GM08714 (cell line): ENCODE data around the gene CEP131.
A peak's percentile ranks its signal among the peaks of the same experiment; 100 is the strongest.
"Not testable (repeated sequence)": the region's sequence is repeated elsewhere in the genome, so short reads cannot be mapped to it uniquely, and the experiment has no call there.

Experiments used
- H3K4me3 ChIP-seq: fragments of 200-500 bp; sonication (Bioruptor generic); 2 replicates; pipeline ENCODE4 v1.5.1; 2014; ENCODE audit warnings: mild to moderate bottlenecking, low read length, inconsistent platforms
- ZNF274 ChIP-seq: IDR thresholded peaks from 2 replicates; pipeline ENCODE4 v1.6.1; 2012; ENCODE audit warnings: mild to moderate bottlenecking, low read depth, low read length

The CEP131 gene

DNA sequence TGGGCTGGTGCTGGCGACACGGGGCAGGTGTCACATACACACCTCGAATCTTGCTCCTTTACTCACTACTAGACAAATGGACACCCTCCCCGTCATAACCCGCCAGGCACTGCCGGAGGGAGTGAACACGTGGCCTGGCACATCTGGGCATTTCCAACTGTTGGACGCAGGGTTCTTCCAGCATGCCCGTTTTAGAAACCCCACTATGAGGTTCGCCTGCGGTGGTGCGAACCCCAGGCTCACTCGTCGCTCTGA is 6.8 kb upstream of the CEP131 start:
- no peak for TF ChIP-seq ZNF274
- H3K4me3 ChIP-seq, result no peak overlapping the region

DNA sequence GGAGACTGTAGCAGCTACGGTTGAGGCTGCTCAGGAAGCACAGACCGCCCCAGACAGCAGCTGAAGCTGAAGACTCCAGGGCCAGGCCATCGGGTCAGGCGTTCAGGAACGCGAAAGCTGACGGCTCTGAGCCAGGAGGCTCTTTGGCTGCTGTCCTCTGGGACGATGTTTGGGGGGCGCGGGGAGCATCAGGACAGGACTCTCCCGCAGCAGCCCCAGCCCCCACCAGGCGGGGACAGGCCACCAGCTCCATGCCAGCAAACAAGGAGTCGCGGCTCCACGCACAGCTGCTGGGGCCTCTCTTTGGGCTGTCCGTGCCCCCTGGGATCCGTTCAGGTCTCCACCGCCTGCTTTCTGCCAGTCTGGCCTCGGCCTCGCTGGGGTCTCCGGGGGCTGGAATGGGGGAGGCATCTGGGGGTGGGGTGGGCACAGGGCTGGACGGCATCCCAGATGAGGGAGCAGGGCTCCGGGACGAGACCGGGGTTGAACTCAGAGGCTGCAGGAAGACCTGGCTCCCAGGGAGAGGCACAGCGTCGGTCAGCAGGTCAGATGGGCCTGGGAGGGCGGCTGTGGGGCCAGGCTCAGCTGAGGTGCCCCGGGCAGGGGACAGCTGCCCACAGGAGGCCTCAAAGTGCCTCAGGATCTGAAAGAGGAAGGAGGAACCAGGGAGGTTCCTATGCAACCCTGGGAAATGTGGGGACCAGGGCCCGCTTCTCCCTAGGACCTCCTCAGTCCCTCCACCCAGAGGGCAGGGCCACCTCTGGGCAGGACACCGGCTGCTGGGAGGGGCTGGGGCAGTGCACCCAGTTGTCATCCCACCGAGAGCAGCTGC is 6.3 kb upstream of the CEP131 start:
- no peak for TF ChIP-seq ZNF274

DNA sequence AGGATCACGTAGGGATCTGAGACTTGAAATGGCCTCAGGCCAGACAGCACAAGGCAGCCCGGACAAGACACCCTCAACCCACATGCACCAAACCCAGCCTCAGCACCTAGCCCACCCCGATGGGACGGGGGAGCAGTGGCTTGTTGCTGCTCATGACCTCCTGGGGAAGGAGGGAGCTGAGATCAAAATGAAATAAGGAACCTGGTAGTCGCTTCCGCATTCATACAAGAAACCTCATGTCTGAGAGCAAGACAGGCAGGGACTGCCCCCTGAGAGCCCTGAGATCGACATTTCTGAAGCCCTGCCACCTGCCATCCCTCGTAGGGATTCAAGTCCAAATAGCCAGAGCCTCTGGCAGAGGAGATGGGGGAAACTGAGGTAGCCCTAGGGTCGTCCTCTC is 5.7 kb upstream of the CEP131 start:
- H3K4me3 ChIP-seq, result no peak overlapping the region
- TF ChIP-seq ZNF274, result no peak

More for the DNA sequence above, 6.3 kb upstream of the CEP131 start:
- H3K4me3 ChIP-seq, result no peak overlapping the region

DNA sequence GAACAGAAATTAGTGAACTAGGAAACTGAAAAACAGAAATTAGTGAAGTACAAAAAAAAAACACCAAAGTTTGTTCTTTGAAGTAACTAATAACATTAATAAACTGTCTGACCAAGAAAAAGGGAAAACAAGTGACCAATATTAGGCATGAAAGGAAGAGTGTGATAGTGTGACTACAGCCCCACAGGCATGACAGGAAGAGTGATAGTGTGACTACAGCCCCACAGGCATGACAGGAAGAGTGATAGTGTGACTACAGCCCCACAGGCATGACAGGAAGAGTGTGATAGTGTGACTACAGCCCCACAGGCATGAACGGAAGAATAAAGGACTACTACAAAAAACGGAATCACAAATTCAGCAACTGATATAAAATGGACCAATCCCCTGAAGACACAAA is 4.9 kb upstream of the CEP131 start:
- not testable (repeated sequence) for H3K4me3 ChIP-seq

DNA sequence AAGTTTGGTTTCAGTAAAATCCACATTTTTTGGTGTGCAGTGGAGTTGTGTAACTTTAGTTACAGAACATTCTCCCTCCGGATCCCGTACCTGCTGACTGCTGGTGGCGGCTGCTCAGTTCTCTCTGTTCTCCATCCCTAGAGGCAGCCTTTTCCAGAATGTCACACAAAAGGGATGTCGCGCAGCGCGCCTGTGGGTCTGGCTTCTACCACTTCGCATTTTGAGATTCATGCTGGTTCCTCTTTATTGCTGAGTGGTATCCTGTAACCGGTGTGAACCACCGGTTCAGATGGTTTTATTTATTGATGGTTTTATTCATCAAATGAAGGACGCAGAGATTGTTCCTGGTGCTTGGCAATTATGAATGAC is 981 bp upstream of the CEP131 start:
- TF ChIP-seq ZNF274, result no peak
- H3K4me3 ChIP-seq, result no peak overlapping the region; the same call in 1 of the 2 replicates

DNA sequence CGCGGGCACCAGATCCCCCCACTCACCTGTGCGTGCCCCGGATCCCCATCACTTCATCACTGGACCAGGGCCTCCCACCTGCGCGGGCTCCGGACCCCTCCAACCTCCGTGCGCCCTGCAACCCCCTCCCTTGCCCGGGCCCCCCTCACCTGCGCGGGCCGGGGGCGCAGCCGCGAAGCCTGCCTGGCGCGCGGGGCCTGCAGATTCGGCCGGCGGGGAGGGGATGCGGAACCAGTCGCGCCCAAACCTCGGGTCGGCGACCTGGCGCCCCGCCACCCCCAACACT is 202 bp downstream of the CEP131 start:
- peak overlapping the region; percentile 84 for H3K4me3 ChIP-seq
- no peak for TF ChIP-seq ZNF274

DNA sequence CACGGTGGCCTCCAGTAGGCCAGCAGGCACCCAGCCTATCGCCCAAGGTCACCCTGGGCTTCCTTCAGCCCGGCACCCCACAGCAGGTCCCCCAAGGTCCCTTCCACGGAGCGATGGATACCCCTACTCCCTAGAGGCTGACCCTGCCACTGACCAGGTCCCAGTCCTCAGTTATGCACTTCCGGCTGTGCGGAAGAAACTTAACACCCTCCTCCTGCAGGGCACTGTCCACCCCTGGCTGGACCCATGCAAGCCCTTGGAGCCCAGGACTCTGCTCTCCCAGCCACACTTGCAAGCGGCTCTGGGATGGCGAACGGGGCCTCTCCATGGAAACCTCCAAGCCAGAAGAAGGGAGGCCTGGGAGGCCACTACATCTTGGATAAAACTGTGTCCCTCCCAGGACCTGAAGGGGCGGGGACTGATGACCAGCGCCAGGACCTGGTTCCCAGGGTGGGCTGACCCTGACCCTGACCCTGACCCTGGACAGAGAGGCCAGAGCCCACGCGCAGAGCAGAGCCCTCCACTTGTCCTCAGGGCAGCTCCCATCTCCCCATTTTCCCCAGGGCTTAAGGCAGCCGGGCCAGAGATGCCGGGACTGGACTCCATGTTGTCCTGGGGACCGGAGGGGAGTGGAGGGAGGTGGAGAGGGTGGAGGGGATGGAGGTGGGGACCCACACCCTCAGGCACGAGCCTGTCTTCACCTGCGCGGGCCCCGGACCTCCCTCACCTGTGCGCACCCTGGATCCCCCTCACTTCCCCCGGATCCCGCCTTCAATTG is 734 bp downstream of the CEP131 start:
- no peak for TF ChIP-seq ZNF274
- H3K4me3 ChIP-seq, result peak overlapping the region; percentile 84

DNA sequence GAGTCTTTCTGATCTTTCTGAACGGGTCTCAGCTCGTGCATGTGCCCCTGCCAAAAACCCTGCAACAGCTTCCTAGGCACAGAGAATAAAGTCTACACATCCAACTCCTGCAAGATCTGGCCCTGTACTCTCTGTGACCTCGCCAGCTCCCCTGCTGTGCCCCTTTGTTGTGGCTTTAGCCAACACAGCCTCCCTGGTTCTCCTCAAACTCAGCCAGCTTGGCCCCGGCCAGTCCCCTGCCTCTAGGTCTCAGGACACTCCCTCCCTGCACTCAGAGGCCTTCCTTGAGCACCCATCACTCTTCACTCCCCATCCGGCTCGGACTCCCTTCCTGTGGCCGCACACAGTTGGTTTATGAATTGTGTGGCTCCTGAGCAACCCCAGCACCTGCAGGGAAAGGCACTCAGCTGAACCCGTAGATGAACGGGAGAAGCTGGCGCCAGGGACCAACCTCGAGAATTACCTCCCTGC is 1.4 kb downstream of the CEP131 start:
- H3K4me3 ChIP-seq, result no peak overlapping the region

DNA sequence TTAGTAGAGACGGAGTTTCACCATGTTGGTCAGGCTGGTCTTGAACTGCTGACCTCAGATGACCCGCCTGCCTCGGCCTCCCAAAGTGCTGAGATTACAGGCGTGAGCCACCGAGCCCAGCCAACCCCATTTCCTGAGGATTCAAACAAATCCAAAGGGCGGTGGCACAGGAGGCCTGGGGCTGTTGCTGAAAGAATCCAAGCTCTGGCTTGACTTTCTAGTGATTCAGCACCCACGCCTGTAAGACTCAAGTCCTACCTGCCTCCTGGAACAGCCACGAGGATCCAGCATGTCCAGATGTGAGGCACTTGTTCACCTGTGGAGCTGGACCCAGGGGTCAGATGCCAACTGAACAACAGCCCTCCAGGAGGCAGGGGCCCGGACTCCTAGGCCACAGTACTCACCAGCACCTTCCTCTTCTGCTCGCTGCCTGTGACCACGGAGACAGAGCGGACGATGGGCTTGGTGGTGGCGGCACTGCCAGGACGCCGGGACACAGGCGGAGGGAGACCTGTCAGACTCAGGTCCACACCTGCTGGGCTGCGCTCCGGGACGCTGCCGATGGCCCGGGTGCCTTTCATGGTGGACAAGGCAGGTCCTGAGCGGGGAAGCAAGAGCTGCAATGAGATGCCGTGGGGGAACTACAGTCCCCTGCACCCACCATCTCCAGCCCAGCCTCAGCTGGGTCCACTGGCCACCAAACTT is 3.1 kb downstream of the CEP131 start:
- TF ChIP-seq ZNF274, result no peak
- H3K4me3 ChIP-seq, result no peak overlapping the region

More for the DNA sequence above, 1.4 kb downstream of the CEP131 start:
- TF ChIP-seq ZNF274, result no peak

DNA sequence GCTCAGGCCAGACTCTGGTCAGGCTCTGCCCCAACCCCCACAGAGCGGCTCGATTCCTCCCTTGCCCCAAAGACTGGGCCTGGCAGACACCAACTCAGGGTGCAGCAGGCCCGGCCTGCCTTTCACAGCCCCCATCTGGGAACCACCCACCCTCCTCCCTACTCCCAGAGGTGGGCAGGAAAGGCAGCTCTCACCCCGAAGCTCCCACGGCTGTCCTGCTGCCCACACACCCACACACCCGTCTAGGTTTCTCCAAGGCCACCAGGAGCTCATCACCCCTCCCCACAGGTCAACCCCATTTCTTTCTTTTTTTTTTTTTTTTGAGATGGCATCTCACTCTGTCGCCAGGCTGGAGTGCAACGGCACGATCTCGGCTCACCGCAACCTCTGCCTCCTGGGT is 3.8 kb downstream of the CEP131 start:
- H3K4me3 ChIP-seq, result no peak overlapping the region
- TF ChIP-seq ZNF274, result no peak

DNA sequence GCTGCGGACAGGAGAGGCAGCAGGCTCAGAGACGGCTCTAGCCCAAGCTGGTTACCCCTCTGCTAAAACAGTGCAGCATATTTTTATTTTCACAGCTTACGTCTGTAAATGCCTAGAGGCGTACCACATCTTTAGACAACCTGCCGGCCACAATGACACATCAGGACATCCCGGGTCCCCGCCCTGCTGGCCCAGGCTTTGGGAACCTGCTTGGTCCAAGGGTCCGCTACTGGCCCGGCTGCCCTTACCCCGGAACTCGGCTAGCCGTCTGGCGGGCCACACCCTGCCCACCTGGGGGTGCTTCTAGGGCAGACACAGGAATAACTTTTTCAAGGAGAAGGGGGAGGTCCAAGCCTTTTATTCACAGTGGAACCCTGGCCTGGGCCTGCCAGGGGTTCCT is 4.3 kb downstream of the CEP131 start:
- TF ChIP-seq ZNF274, result no peak
- no peak overlapping the region for H3K4me3 ChIP-seq

DNA sequence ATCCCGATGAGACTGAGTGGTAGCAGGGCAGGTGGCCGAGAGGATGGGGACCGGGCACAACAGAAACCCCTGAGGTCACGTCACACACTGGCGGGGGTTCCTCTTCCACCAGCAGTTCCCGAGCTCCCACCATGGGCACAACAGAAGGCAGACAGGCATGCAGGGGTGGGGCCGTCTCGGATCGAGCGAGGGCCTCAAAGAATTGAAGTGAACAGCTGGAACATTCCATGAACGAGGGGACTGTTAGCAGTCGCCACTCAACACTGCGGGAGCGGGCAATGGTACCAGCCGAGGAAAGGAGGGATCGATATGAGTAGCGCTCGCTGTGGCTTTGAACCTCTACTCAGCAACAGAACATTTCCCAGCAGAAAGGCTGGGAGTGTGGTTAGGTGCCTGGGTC is 5.3 kb downstream of the CEP131 start:
- no peak overlapping the region for H3K4me3 ChIP-seq
- TF ChIP-seq ZNF274, result no peak

DNA sequence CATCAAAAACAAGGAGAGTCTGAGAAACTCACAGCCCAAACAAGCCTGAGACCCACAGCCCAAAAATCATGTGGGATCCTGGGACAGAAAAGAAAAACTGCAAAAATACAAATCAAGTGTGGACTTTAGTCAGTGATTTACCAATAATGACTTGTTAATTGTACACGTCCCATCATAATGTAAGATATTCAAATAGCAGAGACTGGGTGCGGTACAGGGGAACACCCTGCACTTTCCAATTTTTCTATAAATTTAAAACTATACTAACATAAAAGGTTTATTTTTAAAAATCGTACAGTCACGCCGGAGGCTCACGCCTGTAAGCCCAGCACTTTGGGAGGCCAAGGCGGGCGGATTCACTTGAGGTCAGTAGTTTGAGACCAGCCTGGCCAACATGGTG is 8.8 kb downstream of the CEP131 start:
- no peak for TF ChIP-seq ZNF274
- H3K4me3 ChIP-seq, result no peak overlapping the region

DNA sequence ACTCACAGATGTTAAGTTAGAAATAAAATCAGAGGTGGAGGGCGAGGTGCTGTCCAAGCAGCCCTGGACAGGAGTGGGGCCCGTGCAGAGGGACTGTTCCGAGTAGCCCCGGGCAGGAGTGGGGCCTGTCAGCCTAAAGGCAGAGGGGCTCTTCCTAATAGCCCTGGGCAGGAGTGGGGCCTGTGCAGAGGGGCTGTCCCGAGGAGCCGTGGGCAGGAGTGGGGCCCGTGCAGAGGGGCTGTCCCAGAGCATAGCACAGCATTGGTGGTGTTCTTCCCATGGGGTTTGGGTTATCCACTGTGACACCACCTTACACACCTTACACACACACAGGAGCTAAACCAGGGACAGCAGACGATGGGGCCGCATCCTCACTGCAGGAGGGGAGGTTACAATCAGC is 10.4 kb downstream of the CEP131 start:
- no peak for TF ChIP-seq ZNF274
- no peak overlapping the region for H3K4me3 ChIP-seq

DNA sequence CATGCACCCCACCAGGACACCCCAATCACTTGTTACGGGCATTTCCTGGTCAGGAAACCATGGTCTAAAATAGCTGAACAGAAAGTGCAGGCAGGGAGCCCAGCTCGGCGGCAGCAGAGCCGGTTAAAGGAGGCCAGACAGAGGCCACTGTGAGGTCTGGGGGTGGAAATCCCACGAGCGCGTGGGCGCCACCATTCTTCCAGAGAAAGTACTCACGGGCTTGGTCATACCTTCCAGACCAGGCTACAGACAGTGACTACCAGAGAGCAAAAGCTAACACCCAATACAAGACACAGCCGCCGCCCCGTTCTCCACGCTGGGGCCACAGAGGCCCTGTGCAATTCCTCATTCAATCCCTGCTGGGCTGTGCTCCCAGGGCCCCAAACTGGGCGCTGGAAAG is 11.9 kb downstream of the CEP131 start:
- no peak overlapping the region for H3K4me3 ChIP-seq
- no peak for TF ChIP-seq ZNF274
